PC-9 (cell line): ENCODE measurements around the gene MBNL3. TPM values are rescaled to one million over a fixed set of nuclear protein-coding genes. Genes with fewer than 3 reads are reported as not detected.

Source experiments
- BruUV-seq: library from RNA; stranded (reverse); fragments of 400-500 nt; replicated peaks from 2 replicates; lab custom pipeline; 2021; lab: Mats Ljungman, UMichigan
- CTCF ChIA-PET: fragments of 300-600 bp; sonication (Branson Sonifier 250); formaldehyde crosslinking; loops from one replicate; lab custom pipeline; 2022; ENCODE audit warnings: antibody characterized with exemption; lab: Charles Lee
- POLR2A ChIA-PET: fragments of 300-600 bp; sonication (Branson Sonifier 250); formaldehyde crosslinking; loops from one replicate; lab custom pipeline; 2022; ENCODE audit warnings: antibody characterized with exemption; ENCODE audit not compliant: unreplicated experiment; lab: Charles Lee
- DNase-seq, 2 experiments: peaks; one replicate each; pipeline versions ENCODE4 v3.0.0 to v3.0.0-alpha.2; 2015 to 2022; ENCODE audit warnings: mixed read lengths in 1 of 2
- H2AFZ ChIP-seq: fragments of 200-600 bp; sonication (generic); 2 replicates; pipeline ENCODE4 v1.8.1; 2017; ENCODE audit warnings: antibody characterized with exemption
- H3F3A ChIP-seq: fragments of 200-600 bp; sonication (generic); 2 replicates; pipeline ENCODE4 v1.8.1; 2017; ENCODE audit warnings: antibody characterized with exemption, mild to moderate bottlenecking, low read depth; ENCODE audit not compliant: insufficient read depth
- H3K27ac ChIP-seq: fragments of 200-600 bp; sonication (generic); 2 replicates; pipeline ENCODE4 v1.6.1; 2016; ENCODE audit warnings: mixed run types
- H3K27me3 ChIP-seq: fragments of 200-600 bp; sonication (generic); 2 replicates; pipeline ENCODE4 v1.6.1; 2016; ENCODE audit warnings: low read depth, mixed run types; ENCODE audit not compliant: insufficient read depth
- H3K36me3 ChIP-seq: fragments of 200-600 bp; sonication (generic); 2 replicates; pipeline ENCODE4 v1.6.1; 2016; ENCODE audit warnings: low read depth, mixed run types
- H3K4me1 ChIP-seq: fragments of 200-600 bp; sonication (generic); replicated peaks from 2 replicates; pipeline ENCODE4 v1.6.1; 2016; ENCODE audit warnings: mixed run types; ENCODE audit not compliant: insufficient read depth
- H3K4me2 ChIP-seq: fragments of 200-600 bp; sonication (generic); 2 replicates; pipeline ENCODE4 v1.6.1; 2017; ENCODE audit warnings: mixed run types
- H3K4me3 ChIP-seq: fragments of 200-600 bp; sonication (generic); 2 replicates; pipeline ENCODE4 v1.6.1; 2016; ENCODE audit warnings: mixed run types
- H3K79me2 ChIP-seq: fragments of 200-600 bp; sonication (generic); 2 replicates; pipeline ENCODE4 v1.6.1; 2017; ENCODE audit warnings: low read depth, mixed run types
- H3K9me2 ChIP-seq: fragments of 200-600 bp; sonication (generic); 2 replicates; pipeline ENCODE4 v1.8.1; 2017; ENCODE audit warnings: mild to moderate bottlenecking; ENCODE audit not compliant: insufficient read depth
- H3K9me3 ChIP-seq: fragments of 200-600 bp; sonication (generic); 2 replicates; pipeline ENCODE4 v1.8.1; 2016; ENCODE audit warnings: low read depth; ENCODE audit not compliant: insufficient read depth
- H4K20me1 ChIP-seq: fragments of 200-600 bp; sonication (generic); 2 replicates; pipeline ENCODE4 v1.8.1; 2017; ENCODE audit not compliant: insufficient read depth
- CTCF ChIP-seq: fragments of 200-600 bp; sonication (generic); conservative IDR thresholded peaks from 2 replicates; pipeline ENCODE4 v1.6.1; 2017; ENCODE audit warnings: mixed run types, antibody characterized with exemption, mild to moderate bottlenecking, moderate library complexity
- EZH2 ChIP-seq: fragments of 200-600 bp; sonication (generic); IDR thresholded peaks from 2 replicates; pipeline ENCODE4 v1.8.0; 2017; ENCODE audit warnings: antibody characterized with exemption, low read depth
- intact Hi-C: fragments of 100-400 bp; cut with micrococcal nuclease; formaldehyde crosslinking; loops from one replicate; pipeline ENCODE4 v1.10.0; 2022; ENCODE audit not compliant: unreplicated experiment
- total RNA-seq: library from RNA; stranded (reverse); gene quantifications from 2 replicates; pipeline ENCODE4 v1.2.3, GENCODE V29; 2021

Gene MBNL3
- total RNA-seq, 1 experiment from 2014 or later, result 36.1 TPM

- BruUV-seq, result no TSS peak
- Histone ChIP-seq H2AFZ (no peak overlapping the region), H3K4me1 (no peaks in the 10 kb centered on the region), H3K36me3 (no peaks in the 10 kb centered on the region), H4K20me1 (no peaks in the 10 kb centered on the region), H3K9me3 (no peaks in the 10 kb centered on the region), H3K27me3 (no peaks in the 10 kb centered on the region), H3K4me2 (no peak overlapping the region), H3K4me3 (no peak overlapping the region), H3K79me2 (no peaks in the 10 kb centered on the region), H3K9me2 (no peaks in the 10 kb centered on the region), H3K27ac (no peak overlapping the region), H3F3A (no peaks in the 10 kb centered on the region)
- TF ChIP-seq EZH2 (no peak), CTCF (no peak)
- intact Hi-C loops, result no loop called here
- CTCF ChIA-PET, result no interaction called here
- POLR2A ChIA-PET, result no interaction called here
- DNase-seq, result no peak
Observed at GRCh38 chrX:132518401-132518800, 29.6 kb upstream of the MBNL3 start.

- ChIA-PET POLR2A (no interaction called here), CTCF (no interaction called here)
- Histone ChIP-seq H3K79me2 (no peaks in the 10 kb centered on the region), H3K9me2 (no peaks in the 10 kb centered on the region; the same call in 1 of the 2 replicates), H3K27ac (no peak overlapping the region), H4K20me1 (no peaks in the 10 kb centered on the region), H3K27me3 (no peaks in the 10 kb centered on the region), H3K4me2 (no peak overlapping the region), H3K36me3 (no peaks in the 10 kb centered on the region), H3K4me3 (no peak overlapping the region), H2AFZ (no peak overlapping the region), H3K4me1 (no peaks in the 10 kb centered on the region), H3K9me3 (no peaks in the 10 kb centered on the region), H3F3A (no peaks in the 10 kb centered on the region)
- TF ChIP-seq EZH2, result no peak
- no peak for TF ChIP-seq CTCF
- no TSS peak for BruUV-seq
- no peak for DNase-seq
- intact Hi-C loops, result no loop called here
Observed at GRCh38 chrX:132508834-132509233, 20.0 kb upstream of the MBNL3 start.

- Histone ChIP-seq H2AFZ (no peak overlapping the region), H3K4me2 (no peak overlapping the region), H3K27me3 (no peaks in the 10 kb centered on the region), H3K9me2 (no peaks in the 10 kb centered on the region; the same call in 1 of the 2 replicates), H3K27ac (no peak overlapping the region), H3F3A (no peaks in the 10 kb centered on the region), H3K9me3 (no peaks in the 10 kb centered on the region), H3K4me3 (no peak overlapping the region), H3K79me2 (no peaks in the 10 kb centered on the region), H3K4me1 (no peaks in the 10 kb centered on the region), H4K20me1 (no peaks in the 10 kb centered on the region), H3K36me3 (no peaks in the 10 kb centered on the region)
- intact Hi-C loops, result no loop called here
- BruUV-seq, result no TSS peak
- no peak for DNase-seq
- CTCF ChIA-PET, result no interaction called here
- no peak for TF ChIP-seq EZH2
- no peak for TF ChIP-seq CTCF
- POLR2A ChIA-PET, result no interaction called here
Observed at GRCh38 chrX:132505116-132505515, 16.3 kb upstream of the MBNL3 start.
